Aorta (tissue), 5 donors: ENCODE results near the gene DHRS3. TPM values are rescaled to one million over a fixed set of nuclear protein-coding genes. Genes with fewer than 3 reads are reported as not detected.
"Not testable (repeated sequence)": the region's sequence is repeated elsewhere in the genome, so short reads cannot be mapped to it uniquely, and the experiment has no call there.

Experiments used
- ATAC-seq: fragments of 200-7000 bp; cut with Tn5 transposase; one replicate; pipeline ENCODE4 v1.9.1; 2022; ENCODE audit warnings: moderate library complexity; ENCODE audit not compliant: low FRiP score
- DNase-seq, 2 donors: peaks; one replicate each; pipeline ENCODE4 v3.0.0-alpha.2; 2020
- H3K27ac ChIP-seq, 2 donors: one replicate each; pipeline ENCODE4 v1.5.1; 2013; ENCODE audit warnings: low read length in 2 of 2, mild to moderate bottlenecking in 2 of 2, moderate library complexity in 2 of 2, control low read depth in 1 of 2, inconsistent platforms in 1 of 2, low read depth in 1 of 2
- H3K27me3 ChIP-seq, 2 donors: one replicate each; pipeline ENCODE4 v1.6.1; 2013; ENCODE audit warnings: control low read depth in 1 of 2, low read length in 1 of 2, mild to moderate bottlenecking in 1 of 2, moderate library complexity in 1 of 2; ENCODE audit not compliant: insufficient read depth in 2 of 2, control insufficient read depth in 1 of 2
- H3K36me3 ChIP-seq, 2 donors: one replicate each; pipeline ENCODE4 v1.6.1; 2013; ENCODE audit warnings: control low read depth in 1 of 2, low read length in 1 of 2, mild to moderate bottlenecking in 1 of 2; ENCODE audit not compliant: insufficient read depth in 2 of 2, control insufficient read depth in 1 of 2
- H3K4me1 ChIP-seq, 2 donors: one replicate each; pipeline ENCODE4 v1.6.1; 2013; ENCODE audit warnings: low read length in 2 of 2, control low read depth in 1 of 2, mild to moderate bottlenecking in 1 of 2, moderate library complexity in 1 of 2; ENCODE audit not compliant: insufficient read depth in 2 of 2, control insufficient read depth in 1 of 2
- H3K4me3 ChIP-seq, 2 donors: one replicate each; pipeline ENCODE4 v1.5.1; 2013; ENCODE audit warnings: low read length in 2 of 2, control low read depth in 1 of 2, mild to moderate bottlenecking in 1 of 2
- H3K9me3 ChIP-seq: one replicate; pipeline ENCODE4 v1.6.1; 2013; ENCODE audit warnings: mild to moderate bottlenecking, low read length; ENCODE audit not compliant: control insufficient read depth
- WGBS, 2 donors: extraction: QIAGEN DNeasy Blood & Tissue Kit; methylation state at CpG; one replicate each; pipeline ENCODE4 v1.1.7; 2013; 5-methylcytosine and 5-hydroxymethylcytosine counted together
- intact Hi-C, 2 donors: fragments of 100-400 bp; cut with DNase I; formaldehyde crosslinking; loops; one replicate each; pipeline versions ENCODE4 v1.14.2 to v1.15.0; 2022
- polyA plus RNA-seq, 2 donors: library from polyadenylated mRNA; stranded (reverse); fragments of 200-250 nt; gene quantifications; one replicate each; pipeline ENCODE4 v1.2.3, GENCODE V29; 2013
- total RNA-seq, 2 donors: library from RNA; stranded (reverse); fragmentation: NEBNext Ultra II Directional; extraction: Animal tissue kit (Norgen Biotek cat#: 25700); gene quantifications; one replicate each; pipeline ENCODE4 v1.2.1, GENCODE V29; 2021
- donor health status: healthy with polysubstance abuse.
- donor health status: Bipolar disorder and iron deficiency.
- donor health status: DM: no; HTN: no; CAD: no.
- donor health status: DM: no; HTN: no; CAD: no.
- donor health status: DM: yes; HTN: yes; CAD: no.

Gene DHRS3
- total and polyA plus RNA-seq, 4 donors: 27.5 to 325 (median 87.3) TPM

DNA sequence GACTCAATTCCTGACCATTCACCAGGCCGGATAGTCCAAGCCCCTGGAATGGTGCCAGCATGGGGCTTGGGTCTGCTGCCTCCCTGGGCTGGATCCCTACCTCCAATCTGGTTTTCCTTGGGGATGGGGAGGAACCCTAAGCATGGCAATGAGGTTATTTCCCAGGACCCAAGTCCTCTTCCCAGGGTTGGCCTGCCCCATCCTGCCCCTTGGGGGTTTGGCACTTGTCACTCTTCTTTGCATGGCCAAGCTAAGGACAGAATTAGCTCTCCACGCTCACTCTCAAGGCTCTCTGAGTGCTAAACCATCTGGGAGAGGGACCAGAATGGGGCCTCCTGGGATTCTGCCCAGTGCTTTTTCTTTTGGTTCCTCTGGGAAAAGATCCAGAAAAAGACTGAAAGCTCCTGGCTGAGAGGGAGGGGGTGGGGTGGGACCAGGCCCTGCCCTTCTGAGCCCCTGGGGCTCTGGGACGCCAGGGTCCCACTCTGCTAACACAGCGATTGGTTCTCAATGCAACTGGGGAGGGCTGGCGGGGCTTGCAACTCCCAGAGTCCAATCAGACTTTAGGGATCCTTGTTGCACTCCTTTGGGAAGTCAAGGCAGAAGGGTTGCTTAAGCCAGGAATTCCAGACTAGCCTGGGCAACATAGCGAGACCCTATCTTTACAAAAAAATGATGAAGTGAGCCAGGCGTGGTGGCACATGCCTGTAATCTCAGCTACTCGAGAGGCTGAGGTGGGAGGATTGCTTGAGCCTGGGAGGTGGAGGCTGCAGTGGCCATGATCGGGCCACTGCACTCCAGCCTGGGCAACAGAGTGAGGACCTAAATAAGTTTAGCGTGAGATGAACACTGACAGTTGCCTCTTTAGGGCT lies 52.7 kb downstream of the DHRS3 start:
- no peak overlapping the region for H3K4me3 ChIP-seq
- no peaks in the 10 kb centered on the region for H3K27me3 ChIP-seq
- no peaks in the 10 kb centered on the region for H3K36me3 ChIP-seq
- H3K4me1 ChIP-seq: no peaks in the 10 kb centered on the region
- no peaks in the 10 kb centered on the region for H3K9me3 ChIP-seq
- peak overlapping the region in 1 of 2 donors; percentile 55 for H3K27ac ChIP-seq
- intact Hi-C loops: no loop called here
- DNase-seq: peak in 1 of 2 donors; percentile 69
- 38 to 44% methylated on average over 10 of the region's 10 CpGs for WGBS, 2 donors
- ATAC-seq: peak; percentile 60

DNA sequence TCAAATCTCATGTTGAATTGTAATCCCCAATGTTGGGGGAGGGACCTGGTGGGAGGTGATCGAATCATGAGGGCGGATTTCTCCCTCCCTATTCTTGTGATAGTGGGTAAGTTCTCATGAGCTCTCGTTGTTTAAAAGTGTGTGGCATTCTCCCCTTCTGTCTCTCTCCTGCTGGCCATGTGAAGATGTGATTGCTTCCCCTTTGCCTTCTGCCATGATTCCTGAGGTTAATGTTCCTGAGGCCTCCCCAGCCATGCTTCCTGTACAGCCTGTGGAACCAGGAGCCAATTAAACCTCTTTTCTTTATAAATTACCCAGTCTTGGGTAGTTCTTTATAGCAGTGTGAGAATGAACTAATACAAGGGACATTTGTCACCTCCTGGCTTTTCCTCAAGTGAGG lies 53.8 kb downstream of the DHRS3 start:
- peak overlapping the region in 1 of 2 donors; percentile 55 for H3K27ac ChIP-seq
- ATAC-seq, H3K4me3 ChIP-seq, H3K4me1 ChIP-seq, H3K27me3 ChIP-seq, DNase-seq, intact Hi-C loops, H3K36me3 ChIP-seq, H3K9me3 ChIP-seq: not testable (repeated sequence)
- WGBS, 2 donors: 92 to 97% methylated on average over 3 of the region's 3 CpGs

- H3K36me3 ChIP-seq: no peaks in the 10 kb centered on the region
- H3K4me1 ChIP-seq: no peaks in the 10 kb centered on the region
- ATAC-seq (no peak), DNase-seq (no peak)
- no peak overlapping the region for H3K27ac ChIP-seq
- H3K9me3 ChIP-seq: no peaks in the 10 kb centered on the region
- no peaks in the 10 kb centered on the region for H3K27me3 ChIP-seq
- intact Hi-C loops: no loop called here
- no peak overlapping the region for H3K4me3 ChIP-seq
- WGBS, 2 donors: 72 to 89% methylated on average over 3 of the region's 3 CpGs
Measured at GRCh38 chr1:12562955-12563576, 54.9 kb downstream of the DHRS3 start.

- intact Hi-C loops: no loop called here
- 93 to 94% methylated on average over 7 of the region's 7 CpGs for WGBS, 2 donors
- H3K4me1 ChIP-seq: no peaks in the 10 kb centered on the region
- no peak overlapping the region for H3K27ac ChIP-seq
- ATAC-seq: no peak
- DNase-seq: no peak
- no peaks in the 10 kb centered on the region for H3K36me3 ChIP-seq
- H3K9me3 ChIP-seq: no peaks in the 10 kb centered on the region
- no peak overlapping the region for H3K4me3 ChIP-seq
- no peaks in the 10 kb centered on the region for H3K27me3 ChIP-seq
Measured at GRCh38 chr1:12561121-12561520, 56.9 kb downstream of the DHRS3 start.

DNA sequence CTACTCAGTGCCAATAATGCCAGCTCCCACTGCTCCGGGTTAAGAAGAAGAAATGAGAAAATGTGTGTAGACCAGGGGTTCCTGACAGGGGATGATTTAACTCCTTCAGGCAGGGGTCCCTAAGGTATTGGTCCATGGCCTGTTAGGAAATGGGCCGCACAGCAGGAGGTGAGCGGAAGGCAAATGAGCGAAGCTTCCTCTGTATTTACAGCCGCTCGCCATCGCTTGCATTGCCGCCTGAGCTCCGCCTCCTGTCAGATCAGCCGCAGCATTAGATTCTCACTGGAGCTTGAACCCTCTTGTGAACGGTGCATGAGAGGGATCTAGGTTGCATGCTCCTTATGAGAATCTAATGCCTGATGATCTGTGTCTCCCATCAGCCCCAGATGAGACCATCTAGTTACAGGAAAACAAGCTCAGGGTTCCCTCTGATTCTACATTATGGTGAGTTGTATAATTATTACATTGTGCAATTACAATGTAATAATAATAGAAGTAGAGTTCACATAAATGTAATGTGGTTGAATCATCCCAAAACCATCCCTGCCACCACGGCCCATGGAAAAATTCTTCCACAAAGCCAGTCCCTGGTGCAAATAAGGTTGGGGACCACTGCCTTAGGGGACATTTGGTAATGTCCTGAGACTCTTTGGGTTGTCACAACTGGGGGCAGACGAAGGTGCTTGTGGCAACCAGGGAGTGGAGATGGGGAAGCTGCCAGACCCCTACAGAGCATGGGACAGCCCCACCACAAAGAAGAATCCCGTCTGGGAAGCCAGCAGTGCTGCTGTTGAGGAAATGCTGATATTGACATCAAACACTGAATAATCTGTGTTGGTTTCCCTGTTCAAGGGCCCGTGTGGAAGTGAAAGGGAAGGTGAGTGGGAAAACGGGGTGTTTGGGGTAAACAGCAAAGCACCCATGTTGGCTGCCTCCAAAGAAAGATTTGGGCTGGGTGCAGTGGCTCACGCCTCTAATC lies 60.8 kb downstream of the DHRS3 start:
- DNase-seq (peak in 1 of 2 donors; percentile 68), ATAC-seq (no peak)
- H3K27me3 ChIP-seq: no peaks in the 10 kb centered on the region
- no peak overlapping the region for H3K4me3 ChIP-seq
- intact Hi-C loops: loop anchor here (5.0 kb wide), 2 partner anchors 35 to 60 kb away; partner anchors contain the start of gene DHRS3 (in 2 of the 2)
- H3K36me3 ChIP-seq: no peaks in the 10 kb centered on the region
- H3K4me1 ChIP-seq: no peaks in the 10 kb centered on the region
- H3K9me3 ChIP-seq: no peaks in the 10 kb centered on the region
- 81 to 84% methylated on average over 17 of the region's 17 CpGs for WGBS, 2 donors
- H3K27ac ChIP-seq: peak overlapping the region; percentile 36 to 92

- ATAC-seq (peak; percentile 79), DNase-seq (peak; percentile 71 to 78)
- WGBS, 2 donors: 2 to 4% methylated on average over 9 of the region's 9 CpGs
- Histone ChIP-seq H3K36me3 (no peaks in the 10 kb centered on the region), H3K4me3 (no peak overlapping the region), H3K27ac (peak overlapping the region; percentile 36 to 92), H3K4me1 (no peaks in the 10 kb centered on the region), H3K9me3 (no peaks in the 10 kb centered on the region), H3K27me3 (no peaks in the 10 kb centered on the region)
- intact Hi-C loops: loop anchor here (5.0 kb wide), 2 partner anchors 36 to 61 kb away; partner anchors contain the start of gene DHRS3 (in 2 of the 2)
Measured at GRCh38 chr1:12556368-12556930, 61.6 kb downstream of the DHRS3 start.

DNA sequence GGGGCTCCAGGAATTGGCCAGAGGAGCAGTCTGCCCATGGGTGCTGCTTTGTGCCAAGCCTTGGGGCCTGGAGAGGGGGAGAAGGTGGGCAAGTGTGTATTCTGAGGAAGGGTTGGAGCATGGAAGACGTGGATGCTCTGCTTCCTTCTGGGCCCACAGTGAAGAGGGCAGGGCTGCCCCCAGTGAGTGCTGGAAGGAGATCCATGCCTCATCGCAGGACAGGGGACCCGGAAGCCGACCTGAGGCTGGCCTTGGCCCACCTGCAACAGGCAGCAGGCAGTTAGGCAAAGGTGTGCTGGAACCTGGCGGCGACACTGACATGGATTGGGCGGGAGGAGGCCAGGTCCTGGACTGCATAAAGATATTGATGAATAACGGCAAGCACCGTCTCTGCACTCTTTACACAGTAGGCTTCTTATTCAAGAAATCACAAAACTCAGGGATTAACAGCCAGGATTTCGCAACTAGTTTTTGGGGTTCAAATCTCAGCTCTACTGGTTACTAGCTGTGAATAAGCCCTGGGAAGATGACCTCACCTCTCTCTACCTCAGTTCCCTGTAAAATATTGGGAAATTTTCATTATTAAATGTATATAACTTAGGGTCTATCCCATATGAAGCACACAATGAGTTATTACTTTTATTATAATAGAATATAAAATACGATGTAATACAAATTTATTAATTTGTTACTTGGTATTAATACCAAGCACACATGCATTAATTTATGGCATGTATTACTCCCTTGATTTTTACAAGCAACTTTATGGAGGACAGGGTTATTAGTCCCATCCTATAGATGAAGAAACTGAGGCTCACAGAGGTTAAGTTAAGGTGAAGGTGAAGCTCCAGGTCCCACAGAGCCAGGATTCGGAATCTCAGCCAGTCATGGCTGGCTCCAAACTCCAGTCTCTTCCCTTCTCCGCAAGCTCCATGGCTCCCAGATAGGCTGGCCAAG lies 62.3 kb downstream of the DHRS3 start:
- peak; percentile 26 for ATAC-seq
- no peaks in the 10 kb centered on the region for H3K9me3 ChIP-seq
- 81 to 82% methylated on average over 13 of the region's 13 CpGs for WGBS, 2 donors
- no peaks in the 10 kb centered on the region for H3K4me1 ChIP-seq
- H3K27me3 ChIP-seq: no peaks in the 10 kb centered on the region
- H3K27ac ChIP-seq: peak overlapping the region in 1 of 2 donors; percentile 92
- DNase-seq: peak in 1 of 2 donors; percentile 70
- no peaks in the 10 kb centered on the region for H3K36me3 ChIP-seq
- intact Hi-C loops: loop anchor here (5.0 kb wide), 2 partner anchors 37 to 62 kb away; partner anchors contain the start of gene DHRS3 (in 2 of the 2)
- no peak overlapping the region for H3K4me3 ChIP-seq
